Measurements from ENCODE around the gene ARSB.
A peak's percentile ranks its signal among the peaks of the same experiment; 100 is the strongest.
"Not testable (repeated sequence)": the region's sequence is repeated elsewhere in the genome, so short reads cannot be mapped to it uniquely, and the experiment has no call there.

ARSB gene

GRCh38 chr5:78771260-78772205 is 213.6 kb downstream of the ARSB start:
- no peak for DNase-seq

- no peak for DNase-seq
Measured at GRCh38 chr5:78768781-78769380, 216.2 kb downstream of the ARSB start.

GRCh38 chr5:78766412-78766762 is 218.7 kb downstream of the ARSB start:
- DNase-seq, result no peak

- DNase-seq, result no peak
Measured at GRCh38 chr5:78765756-78766411, 219.2 kb downstream of the ARSB start.

- DNase-seq, result no peak
Measured at GRCh38 chr5:78765116-78765515, 220.0 kb downstream of the ARSB start.

GRCh38 chr5:78763659-78764189 is 221.4 kb downstream of the ARSB start:
- DNase-seq, result no peak

- not testable (repeated sequence) for DNase-seq
Measured at GRCh38 chr5:78762743-78763142, 222.4 kb downstream of the ARSB start.

- no peak for DNase-seq
Measured at GRCh38 chr5:78761840-78762239, 223.3 kb downstream of the ARSB start.

GRCh38 chr5:78760770-78761169 is 224.3 kb downstream of the ARSB start:
- DNase-seq, result no peak

GRCh38 chr5:78760366-78760765 is 224.7 kb downstream of the ARSB start:
- DNase-seq, result no peak

- no peak for DNase-seq
Measured at GRCh38 chr5:78758169-78758839, 226.8 kb downstream of the ARSB start.

GRCh38 chr5:78757269-78758053 is 227.6 kb downstream of the ARSB start:
- DNase-seq, result peak; percentile 17

- DNase-seq, result no peak
Measured at GRCh38 chr5:78756858-78757257, 228.3 kb downstream of the ARSB start.

- no peak for DNase-seq
Measured at GRCh38 chr5:78755822-78756429, 229.2 kb downstream of the ARSB start.

GRCh38 chr5:78754655-78755054 is 230.5 kb downstream of the ARSB start:
- no peak for DNase-seq

- DNase-seq, result no peak
Measured at GRCh38 chr5:78753093-78753531, 232.0 kb downstream of the ARSB start.

- no peak for DNase-seq
Measured at GRCh38 chr5:78751872-78752271, 233.2 kb downstream of the ARSB start.

- DNase-seq, result no peak
Measured at GRCh38 chr5:78750281-78750680, 234.8 kb downstream of the ARSB start.

GRCh38 chr5:78747705-78748359 is 237.3 kb downstream of the ARSB start:
- no peak for DNase-seq

GRCh38 chr5:78747055-78747454 is 238.1 kb downstream of the ARSB start:
- DNase-seq, result no peak
